Measurements from ENCODE around the gene KIRREL3.

KIRREL3 gene

DNA sequence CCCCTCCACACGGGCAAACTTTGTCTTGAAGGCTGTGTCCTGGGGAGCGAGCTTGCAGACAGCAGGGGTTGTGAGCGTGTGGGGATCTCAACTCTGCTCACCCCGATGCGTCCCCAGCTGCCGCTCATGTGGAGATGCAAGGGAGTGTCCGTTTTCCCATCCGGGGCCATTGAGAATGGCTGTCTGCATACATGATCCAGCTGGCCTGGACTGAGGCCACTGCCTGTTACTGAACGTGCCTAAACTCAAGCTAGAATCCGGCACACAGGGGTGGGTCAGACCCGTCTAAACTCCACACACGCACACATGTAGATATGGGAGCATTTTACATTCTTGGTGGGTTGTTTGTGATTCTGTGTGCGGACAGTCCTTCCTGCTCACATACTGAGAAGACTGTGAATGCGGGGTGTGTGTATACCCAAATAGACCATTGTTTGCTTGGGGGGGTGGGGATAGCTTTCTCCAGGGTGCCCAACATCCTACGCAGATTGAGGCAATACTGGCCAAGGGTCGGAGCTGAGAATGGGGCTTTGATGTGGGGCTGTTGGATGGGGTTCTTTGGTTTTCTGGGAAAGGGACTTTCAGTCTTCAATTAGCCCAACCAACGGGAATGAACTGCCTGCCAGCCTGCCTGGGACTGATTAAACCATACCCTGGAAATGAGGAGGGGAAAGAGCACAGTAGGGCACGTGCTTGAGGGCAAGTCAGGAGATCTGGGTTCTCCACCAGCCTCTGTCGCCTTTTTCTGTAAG lies 584.7 kb downstream of the KIRREL3 start:
- in situ Hi-C loops (cut with MboI; ENCODE audit: low sequenced_read_pairs): no loop called here

DNA sequence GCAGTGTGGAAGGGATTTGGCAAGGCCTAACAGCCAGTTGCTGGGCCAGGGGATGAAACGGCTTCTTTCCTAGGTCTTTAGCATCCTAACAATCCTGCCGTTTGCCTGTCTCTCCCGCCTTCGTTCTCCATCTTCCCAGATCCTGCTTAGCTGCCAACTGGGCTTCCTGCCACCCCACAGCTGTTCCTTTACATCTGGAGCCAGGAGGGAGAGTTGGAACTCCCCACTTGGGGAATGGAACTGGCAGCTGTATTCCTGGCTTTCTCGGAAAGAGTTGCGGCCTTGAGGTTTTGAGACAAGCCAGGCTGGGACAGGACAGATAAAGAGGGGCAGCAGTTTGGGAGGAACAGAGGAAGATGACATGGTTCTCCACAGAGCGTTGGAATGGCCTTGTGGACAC lies 585.4 kb downstream of the KIRREL3 start:
- in situ Hi-C loops (cut with MboI; ENCODE audit: low sequenced_read_pairs): no loop called here

DNA sequence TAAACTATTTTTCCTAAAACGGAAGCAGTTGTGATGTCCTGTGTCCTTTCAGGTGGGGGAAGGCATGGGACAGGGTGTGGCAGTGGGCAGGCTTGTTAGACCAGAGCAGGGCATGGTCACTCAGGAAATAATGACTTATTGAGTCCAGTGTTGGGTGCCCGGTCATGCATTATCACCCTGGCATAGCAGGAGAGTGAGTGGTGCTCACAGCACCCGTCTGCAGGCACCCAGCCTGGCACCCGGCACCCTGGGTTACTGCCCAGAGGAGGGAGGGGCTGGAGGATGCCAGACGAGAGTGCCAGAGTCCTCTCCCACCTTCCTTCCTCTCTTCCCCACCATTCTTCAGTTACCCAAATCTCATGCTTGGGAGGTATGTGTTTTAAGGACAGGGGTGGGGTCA lies 586.0 kb downstream of the KIRREL3 start:
- in situ Hi-C loops (cut with MboI; ENCODE audit: low sequenced_read_pairs): no loop called here

DNA sequence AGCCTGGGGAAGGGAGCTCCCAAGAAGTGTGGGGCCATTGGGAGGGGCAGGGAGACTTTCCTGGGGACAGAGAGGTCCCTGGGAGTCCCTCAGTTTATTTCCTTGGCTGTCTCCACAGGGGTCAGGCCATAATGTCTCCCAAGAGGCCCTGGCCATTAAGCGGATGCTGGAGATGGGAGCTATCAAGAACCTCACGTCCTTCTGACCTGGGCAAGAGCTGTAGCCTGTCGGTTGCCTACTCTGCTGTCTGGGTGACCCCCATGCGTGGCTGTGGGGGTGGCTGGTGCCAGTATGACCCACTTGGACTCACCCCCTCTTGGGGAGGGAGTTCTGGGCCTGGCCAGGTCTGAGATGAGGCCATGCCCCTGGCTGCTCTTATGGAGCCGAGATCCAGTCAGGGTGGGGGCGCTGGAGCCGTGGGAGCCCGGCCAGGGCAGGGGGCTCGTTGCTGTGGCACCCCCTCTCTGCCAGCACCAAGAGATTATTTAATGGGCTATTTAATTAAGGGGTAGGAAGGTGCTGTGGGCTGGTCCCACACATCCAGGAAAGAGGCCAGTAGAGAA lies 586.6 kb downstream of the KIRREL3 start:
- in situ Hi-C loops (cut with MboI; ENCODE audit: low sequenced_read_pairs): no loop called here

DNA sequence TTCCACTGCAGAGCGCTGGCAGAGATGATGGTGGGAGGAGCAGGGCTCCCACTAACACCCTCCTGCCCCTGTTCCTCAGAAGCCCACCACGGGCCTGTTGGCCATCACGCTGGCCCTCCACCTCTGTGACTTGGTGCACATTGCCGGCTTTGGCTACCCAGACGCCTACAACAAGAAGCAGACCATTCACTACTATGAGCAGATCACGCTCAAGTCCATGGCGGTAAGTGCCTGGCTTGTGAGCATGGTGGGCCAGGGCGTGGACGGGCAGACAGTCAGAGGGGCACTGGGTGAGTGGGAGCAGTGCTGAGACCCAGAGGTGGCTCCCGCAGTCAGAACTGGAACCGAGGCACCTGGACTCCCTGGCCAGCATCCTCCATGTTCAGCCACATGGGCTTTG lies 587.1 kb downstream of the KIRREL3 start:
- in situ Hi-C loops (cut with MboI; ENCODE audit: low sequenced_read_pairs): no loop called here

DNA sequence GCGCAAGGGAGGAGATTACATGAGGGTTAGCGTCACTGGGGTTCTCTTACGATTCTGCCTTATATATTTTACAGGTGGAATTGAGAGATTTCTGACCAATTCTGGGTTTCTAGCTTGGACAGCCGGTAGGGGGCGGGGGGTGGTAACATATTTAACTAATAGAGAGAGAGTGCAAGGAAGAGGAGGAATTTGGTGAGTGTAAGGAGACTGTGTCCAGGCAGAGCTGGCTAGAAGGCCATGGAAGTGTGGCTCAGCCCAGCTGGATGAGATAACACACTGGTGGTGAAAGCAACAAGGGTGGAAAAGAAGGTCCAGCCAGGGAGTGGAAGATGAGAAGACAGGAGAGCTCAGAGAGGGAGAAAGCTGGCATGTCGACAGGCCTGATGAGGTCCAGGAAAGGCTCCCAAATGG lies 588.6 kb downstream of the KIRREL3 start:
- in situ Hi-C loops (cut with MboI; ENCODE audit: low sequenced_read_pairs): no loop called here

DNA sequence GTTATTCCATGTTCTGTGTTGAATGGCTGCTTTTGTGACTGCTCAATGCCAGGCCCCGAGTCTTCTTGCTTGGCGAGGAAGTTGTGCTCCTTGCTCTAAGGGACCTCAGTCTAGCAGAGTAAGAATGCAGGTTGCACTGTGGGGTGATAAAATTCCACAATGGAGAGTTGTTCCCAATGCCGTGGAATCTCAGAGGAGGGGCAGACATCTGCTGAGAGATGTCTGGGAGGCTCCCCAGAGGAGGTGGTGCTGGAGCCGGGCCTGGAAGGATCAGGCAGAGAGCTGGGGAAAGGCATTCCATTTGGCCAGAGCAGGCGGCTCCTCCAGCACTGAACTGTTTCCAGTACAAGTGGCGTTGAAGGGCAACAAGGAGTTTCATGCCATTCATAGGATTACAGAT lies 589.9 kb downstream of the KIRREL3 start:
- in situ Hi-C loops (cut with MboI; ENCODE audit: low sequenced_read_pairs): no loop called here

DNA sequence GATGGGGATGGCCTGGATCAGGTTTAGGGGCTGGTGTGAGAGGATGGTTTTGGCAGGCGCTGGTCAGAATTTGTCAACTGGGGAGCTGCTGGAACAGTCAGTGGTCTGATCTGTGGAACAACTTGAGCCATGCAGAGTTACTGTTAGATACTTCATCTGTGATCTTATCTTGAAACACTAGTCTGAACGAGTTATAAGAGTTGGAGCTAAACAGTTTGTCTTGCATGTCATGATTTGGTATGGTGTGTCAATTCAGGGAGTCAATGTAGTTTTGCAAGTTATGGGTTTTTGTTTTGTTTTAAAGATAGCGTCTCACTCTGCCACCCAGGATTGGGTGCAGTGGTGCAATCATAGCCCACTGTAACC lies 591.0 kb downstream of the KIRREL3 start:
- in situ Hi-C loops (cut with MboI; ENCODE audit: low sequenced_read_pairs): no loop called here

DNA sequence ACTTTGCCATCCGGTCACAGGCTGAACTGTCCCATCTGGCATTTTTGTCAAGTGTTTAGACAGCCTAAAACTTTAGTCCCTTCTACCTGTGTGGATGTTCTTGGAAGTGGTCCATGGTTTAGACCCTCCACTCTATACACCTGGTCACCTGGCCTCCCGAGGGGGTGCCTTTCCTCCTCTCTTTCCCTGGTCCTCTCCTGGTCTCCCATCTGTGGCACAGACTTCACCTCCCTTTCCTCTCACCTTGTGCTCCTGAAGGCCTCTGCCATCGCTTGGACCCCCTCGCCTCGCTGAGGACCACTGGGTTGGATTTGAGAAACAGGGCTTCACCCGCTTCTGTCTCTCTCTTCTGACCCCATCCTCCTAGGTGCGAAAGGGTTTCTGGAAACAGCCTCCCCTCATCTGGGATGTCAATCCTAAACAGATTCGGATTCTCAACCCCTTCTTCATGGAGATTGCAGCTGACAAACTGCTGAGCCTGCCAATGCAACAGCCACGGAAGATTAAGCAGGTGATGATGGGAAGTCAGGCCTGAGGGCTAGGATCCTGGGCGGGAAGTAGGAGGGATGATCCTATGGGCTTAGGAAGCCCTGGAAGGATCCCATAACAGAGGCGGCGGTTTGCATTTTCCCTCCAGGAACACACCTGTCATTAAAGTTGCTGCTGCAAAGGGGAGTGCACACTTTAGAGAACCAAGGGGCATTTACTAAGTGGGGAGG lies 591.5 kb downstream of the KIRREL3 start:
- in situ Hi-C loops (cut with MboI; ENCODE audit: low sequenced_read_pairs): no loop called here

DNA sequence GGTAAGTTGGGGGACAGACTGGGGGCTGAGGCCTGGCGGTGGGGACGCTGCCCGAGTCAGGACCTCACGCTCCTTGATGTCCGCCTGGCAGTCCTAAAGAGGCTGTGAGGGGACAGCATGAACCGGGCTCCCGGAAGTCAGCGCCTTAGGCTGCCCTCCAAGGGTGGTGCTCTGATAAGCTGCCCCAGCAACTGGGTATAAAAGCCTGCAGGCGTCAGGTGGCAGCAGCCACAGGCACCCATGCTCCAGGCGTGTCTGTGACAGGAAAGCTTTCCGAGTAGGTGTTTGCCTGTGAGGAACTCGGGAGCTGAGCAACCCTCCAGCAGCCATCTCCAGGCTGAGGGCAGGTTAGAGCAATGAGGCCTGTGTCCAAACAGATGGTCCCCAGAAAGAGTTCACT lies 592.1 kb downstream of the KIRREL3 start:
- in situ Hi-C loops (cut with MboI; ENCODE audit: low sequenced_read_pairs): no loop called here

DNA sequence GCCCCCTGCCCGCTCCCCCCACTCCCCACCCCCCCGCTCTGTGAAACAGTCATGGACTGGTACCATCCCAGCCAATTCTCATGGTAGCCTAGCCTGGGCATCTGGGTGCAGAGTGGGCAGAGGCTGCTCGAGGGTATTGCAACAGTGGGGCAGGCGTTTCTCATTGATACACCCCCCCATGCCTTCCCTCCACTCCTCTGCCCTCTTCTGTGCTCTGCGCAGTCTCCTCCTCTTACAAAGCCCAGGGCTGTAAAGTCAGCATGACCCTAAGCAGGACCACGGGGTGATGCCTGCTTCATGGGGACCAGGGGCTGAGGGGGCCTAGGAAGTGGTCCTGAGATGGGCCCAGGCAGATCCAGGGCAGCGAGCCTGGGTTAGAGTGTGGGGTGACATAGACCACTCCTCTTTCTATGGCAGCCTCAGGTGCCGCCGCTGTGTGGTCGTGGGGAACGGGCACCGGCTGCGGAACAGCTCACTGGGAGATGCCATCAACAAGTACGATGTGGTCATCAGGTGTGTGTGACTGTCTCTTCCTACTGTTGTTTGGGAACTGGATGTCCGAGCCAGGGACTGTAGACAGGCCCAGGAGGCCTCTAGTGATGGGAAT lies 592.8 kb downstream of the KIRREL3 start:
- in situ Hi-C loops (cut with MboI; ENCODE audit: low sequenced_read_pairs): no loop called here

DNA sequence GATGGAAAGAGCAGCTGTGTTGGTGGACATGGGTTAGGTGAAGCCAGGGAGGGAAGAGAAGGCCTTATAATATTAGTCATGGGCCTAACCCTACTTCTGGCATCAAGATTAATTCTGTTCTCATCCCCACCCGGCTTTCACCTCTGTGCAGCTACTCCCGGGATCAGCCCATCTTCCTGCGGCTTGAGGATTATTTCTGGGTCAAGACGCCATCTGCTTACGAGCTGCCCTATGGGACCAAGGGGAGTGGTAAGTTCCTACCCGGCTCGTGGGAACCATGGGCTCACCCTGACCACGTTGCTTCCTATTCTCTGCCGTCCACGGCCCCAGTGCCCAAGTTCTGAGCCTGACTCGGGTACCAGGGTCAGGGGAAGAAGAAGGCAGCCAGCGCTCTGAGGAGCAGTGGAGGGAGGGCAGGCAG lies 593.5 kb downstream of the KIRREL3 start:
- in situ Hi-C loops (cut with MboI; ENCODE audit: low sequenced_read_pairs): no loop called here

DNA sequence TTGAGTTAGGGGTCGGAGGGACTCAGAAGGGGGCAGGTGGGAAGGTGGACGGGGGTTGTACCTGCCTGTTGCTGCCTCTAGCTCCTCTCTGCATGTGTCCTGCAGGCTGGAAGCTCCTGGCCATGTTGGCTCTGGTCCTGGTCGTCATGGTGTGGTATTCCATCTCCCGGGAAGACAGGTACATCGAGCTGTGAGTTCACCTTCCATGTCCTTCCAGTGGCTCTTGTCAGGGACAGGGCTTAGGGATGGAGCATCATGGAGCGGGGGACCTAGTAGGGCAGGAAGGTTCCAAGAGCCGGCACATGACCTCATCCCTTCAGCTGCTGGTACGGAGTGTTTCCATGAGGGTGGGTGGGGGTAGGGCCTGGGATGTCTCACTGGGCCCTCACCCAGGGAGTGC lies 594.2 kb downstream of the KIRREL3 start:
- in situ Hi-C loops (cut with MboI; ENCODE audit: low sequenced_read_pairs): no loop called here

DNA sequence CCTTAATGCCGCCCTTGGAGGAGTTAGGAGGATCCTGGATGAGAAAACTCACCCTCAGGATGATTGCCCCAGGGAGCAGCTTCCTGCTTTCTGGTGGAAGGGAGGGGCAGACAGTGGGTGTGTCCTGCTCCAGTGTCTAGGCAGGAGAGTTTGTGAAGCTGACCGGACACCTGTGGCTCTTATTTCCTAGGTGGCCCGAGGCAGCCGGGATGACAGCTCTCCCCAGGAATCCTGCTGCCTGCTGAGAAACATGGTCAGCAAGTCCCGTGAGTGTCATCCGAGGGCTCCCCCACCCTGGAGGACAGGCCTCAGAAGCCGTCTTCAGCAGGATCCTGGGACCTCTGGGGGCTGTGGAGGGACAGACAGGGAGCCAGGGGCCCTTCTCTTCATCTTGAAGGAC lies 594.7 kb downstream of the KIRREL3 start:
- in situ Hi-C loops (cut with MboI; ENCODE audit: low sequenced_read_pairs): no loop called here

DNA sequence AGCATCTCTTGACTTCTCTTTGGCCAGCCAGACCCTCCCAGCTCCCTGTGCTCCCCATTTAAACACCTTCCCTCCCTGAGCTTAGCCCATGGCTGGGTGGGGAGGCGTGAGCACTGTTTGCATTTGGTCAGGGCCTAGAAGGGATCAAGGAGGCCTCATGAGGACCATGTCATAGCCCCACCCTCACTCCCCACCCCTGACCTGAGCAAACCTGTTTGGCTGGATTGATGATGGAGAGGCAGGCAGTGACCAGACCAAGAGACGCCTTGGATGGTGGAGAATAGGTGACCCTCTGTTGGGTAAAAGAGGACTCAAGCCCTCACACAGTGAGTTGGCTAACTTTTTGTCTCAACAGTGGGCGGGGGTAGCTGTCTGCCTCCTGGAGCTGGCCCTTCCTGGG lies 595.2 kb downstream of the KIRREL3 start:
- in situ Hi-C loops (cut with MboI; ENCODE audit: low sequenced_read_pairs): no loop called here

DNA sequence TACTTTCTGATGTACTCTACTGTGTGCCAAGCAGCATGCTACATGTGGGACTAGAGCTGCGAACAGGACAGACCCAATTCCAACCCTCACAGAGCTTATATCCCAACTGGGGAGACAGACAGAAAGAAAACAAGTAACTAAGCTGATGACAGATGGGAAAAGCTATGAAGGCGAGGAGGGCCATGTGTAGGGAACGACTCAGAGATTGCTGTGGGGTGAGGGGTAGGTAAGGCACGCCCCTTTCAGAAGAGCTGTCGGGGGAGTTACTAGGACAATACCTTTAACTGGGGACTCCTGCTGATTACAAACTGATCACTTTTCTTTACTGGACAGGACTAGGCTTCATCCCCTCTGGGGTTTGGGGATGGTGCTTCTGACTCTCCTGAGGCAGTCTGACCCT lies 596.2 kb downstream of the KIRREL3 start:
- in situ Hi-C loops (cut with MboI; ENCODE audit: low sequenced_read_pairs): no loop called here

DNA sequence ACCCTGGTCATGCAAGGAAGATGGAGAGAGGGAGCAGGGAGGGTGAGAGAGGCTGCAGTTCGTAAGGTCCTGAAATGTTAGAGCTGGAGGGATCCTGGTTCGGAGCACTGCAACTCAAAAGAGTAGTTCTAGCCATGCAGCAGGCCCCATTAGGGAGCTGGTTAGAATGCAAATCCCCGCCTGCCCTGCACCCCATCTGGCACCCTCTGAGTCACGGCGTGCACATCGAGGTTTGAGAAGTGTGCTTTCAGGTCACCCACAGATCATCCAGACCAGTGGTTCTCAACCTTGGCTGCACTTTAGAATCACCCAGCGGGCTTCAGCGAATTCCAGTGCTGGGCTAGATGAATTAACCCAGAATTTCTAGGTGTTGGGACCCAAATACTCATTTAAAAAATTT lies 596.9 kb downstream of the KIRREL3 start:
- in situ Hi-C loops (cut with MboI; ENCODE audit: low sequenced_read_pairs): no loop called here

DNA sequence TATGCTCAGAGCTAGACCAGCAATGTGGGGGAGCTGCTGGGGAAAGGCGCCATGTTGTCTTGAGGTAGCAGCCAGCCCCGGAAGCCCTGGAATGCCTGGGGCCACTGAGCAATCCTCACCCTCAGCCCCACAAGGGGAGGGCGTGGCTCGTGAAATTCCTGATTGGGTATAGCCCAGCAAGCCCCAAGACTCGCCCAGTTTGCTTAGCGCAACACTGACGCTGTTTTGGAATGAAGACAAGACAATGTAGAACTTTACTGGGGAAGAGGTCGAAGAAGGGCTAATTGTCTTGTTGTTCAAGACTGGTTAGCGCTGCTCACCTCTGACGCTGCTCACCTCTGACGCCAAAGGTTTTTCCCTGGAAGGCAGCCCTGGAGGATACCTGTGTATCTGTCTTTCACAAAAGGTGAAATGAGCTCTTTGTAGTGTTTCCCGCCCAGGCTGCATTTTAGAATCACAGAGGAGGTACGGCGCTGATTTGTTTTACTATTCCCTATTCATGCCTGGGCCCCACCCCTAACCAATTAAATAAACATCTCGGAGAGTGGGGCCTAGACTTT lies 597.5 kb downstream of the KIRREL3 start:
- in situ Hi-C loops (cut with MboI; ENCODE audit: low sequenced_read_pairs): no loop called here

DNA sequence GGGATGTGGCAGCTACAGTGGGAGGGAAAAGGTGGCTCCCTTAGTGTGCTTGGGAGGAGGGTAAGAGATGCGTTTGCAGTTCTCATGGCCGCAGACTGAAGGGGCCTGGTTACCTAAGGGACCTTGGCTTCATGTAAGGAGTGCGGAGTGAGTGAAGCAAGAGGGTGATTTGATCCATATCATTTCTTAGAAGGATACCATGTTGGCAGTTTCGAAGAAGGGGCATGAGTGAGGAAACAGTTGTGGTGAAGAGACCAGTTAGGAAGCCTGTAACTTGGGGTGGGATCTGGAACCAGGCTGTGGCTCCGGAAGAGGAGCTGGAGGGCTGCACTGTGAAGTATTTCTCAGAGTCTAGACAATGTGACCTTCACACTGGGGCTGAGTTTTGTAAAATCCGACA lies 600.1 kb downstream of the KIRREL3 start:
- in situ Hi-C loops (cut with MboI; ENCODE audit: low sequenced_read_pairs): no loop called here

DNA sequence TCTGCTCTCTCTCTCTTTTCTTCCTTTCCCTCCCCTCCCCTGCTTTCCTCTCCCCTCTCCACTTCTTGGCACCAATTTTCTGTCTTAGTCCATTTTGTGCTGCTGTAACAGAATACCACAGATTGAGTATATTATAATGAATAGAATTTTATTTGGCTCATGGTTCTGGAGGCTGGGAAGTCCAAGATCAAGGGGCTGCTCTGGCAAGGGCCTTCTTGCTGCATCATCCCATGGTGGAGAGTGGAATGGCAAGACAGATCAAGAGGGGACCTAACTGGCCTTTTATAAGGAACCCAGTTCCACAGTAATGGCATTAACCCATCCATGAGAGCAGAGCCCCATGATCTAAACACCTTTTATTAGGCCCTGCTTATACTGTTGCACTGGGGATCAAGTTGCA lies 600.6 kb downstream of the KIRREL3 start:
- in situ Hi-C loops (cut with MboI; ENCODE audit: low sequenced_read_pairs): no loop called here

DNA sequence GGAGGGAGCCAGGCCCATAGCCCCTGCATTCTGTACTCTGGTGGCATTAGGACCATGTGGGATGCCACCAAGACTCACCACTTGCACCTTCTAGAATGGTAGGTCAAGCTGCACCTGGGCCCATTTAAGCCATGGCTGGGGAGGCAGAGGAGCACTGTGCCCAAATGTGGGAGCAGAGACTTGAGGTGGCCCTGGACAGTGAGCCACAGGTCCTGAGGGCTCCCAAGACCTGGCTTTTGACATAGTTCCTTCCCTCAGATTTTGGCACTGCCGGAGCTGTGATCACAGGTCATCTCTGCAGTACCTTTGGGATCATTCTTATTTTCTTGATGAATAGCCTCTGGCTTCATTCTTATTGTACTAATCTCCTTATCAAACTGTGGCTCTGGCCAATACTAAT lies 601.8 kb downstream of the KIRREL3 start:
- in situ Hi-C loops (cut with MboI; ENCODE audit: low sequenced_read_pairs): no loop called here

DNA sequence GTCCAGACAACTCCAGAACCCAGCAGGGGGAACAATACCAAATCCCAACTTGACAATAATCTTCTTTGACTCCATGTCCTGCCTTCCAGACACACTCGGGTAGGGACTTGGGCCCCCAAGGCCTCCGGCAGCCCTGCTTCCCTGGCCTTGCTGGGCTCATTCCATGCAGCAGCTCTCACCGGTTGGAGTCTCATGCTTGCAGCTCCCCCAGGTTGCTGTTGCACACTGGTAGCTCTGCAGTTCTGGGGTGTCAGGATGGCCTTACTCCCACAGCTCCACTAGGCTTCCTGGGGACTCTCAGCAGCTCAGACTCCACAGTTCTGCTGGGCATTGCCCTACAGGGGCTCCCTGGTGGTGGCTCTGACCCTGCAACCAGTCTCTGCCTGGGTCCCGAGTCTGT lies 602.3 kb downstream of the KIRREL3 start:
- in situ Hi-C loops (cut with MboI; ENCODE audit: low sequenced_read_pairs): no loop called here
